HG03095 (cell line): ENCODE data around the gene SLFNL1.

Experiments
- ATAC-seq: cut with Tn5 transposase; IDR thresholded peaks from one replicate; pipeline ENCODE4 v1.9.1; 2021; ENCODE audit warnings: moderate library complexity; ENCODE audit not compliant: unreplicated experiment

SLFNL1 gene

GRCh38 chr1:40987439-40988276, 33.9 kb downstream of the SLFNL1 start:
- no peak for ATAC-seq

- no peak for ATAC-seq
Measured at GRCh38 chr1:40986956-40987355, 34.6 kb downstream of the SLFNL1 start.

GRCh38 chr1:40986328-40986783, 35.2 kb downstream of the SLFNL1 start:
- ATAC-seq, result no peak

- no peak for ATAC-seq
Measured at GRCh38 chr1:40985875-40986274, 35.6 kb downstream of the SLFNL1 start.

- ATAC-seq, result no peak
Measured at GRCh38 chr1:40985161-40985560, 36.4 kb downstream of the SLFNL1 start.

GRCh38 chr1:40984531-40984930, 37.0 kb downstream of the SLFNL1 start:
- no peak for ATAC-seq

GRCh38 chr1:40984066-40984465, 37.5 kb downstream of the SLFNL1 start:
- ATAC-seq, result no peak

- ATAC-seq, result no peak
Measured at GRCh38 chr1:40983286-40983685, 38.2 kb downstream of the SLFNL1 start.

GRCh38 chr1:40982721-40983120, 38.8 kb downstream of the SLFNL1 start:
- ATAC-seq, result no peak

GRCh38 chr1:40981691-40982448, 39.7 kb downstream of the SLFNL1 start:
- ATAC-seq, result no peak

GRCh38 chr1:40980453-40981121, 40.9 kb downstream of the SLFNL1 start:
- no peak for ATAC-seq

- ATAC-seq, result peak; percentile 17
Measured at GRCh38 chr1:40980068-40980452, 41.5 kb downstream of the SLFNL1 start.

GRCh38 chr1:40979241-40980067, 42.1 kb downstream of the SLFNL1 start, which contains the start of gene CTPS1:
Gene CTPS1, plus strand, starts transcription at chr1:40979696. Its CDS starts 3,595 bp downstream, at chr1:40983291.
- peak; percentile 85 for ATAC-seq

- no peak for ATAC-seq
Measured at GRCh38 chr1:40978886-40979240, 42.7 kb downstream of the SLFNL1 start.

GRCh38 chr1:40977716-40978115, 43.8 kb downstream of the SLFNL1 start:
- ATAC-seq, result no peak

GRCh38 chr1:40976952-40977690, 44.4 kb downstream of the SLFNL1 start:
- no peak for ATAC-seq

GRCh38 chr1:40974945-40975344, 46.6 kb downstream of the SLFNL1 start:
- ATAC-seq, result no peak

GRCh38 chr1:40973912-40974311, 47.6 kb downstream of the SLFNL1 start:
- ATAC-seq, result no peak

- no peak for ATAC-seq
Measured at GRCh38 chr1:40971966-40972365, 49.6 kb downstream of the SLFNL1 start.

- ATAC-seq, result no peak
Measured at GRCh38 chr1:40969445-40969844, 52.1 kb downstream of the SLFNL1 start.
